ENCODE measurements around the gene MYBL2. TPM values are rescaled to one million over a fixed set of nuclear protein-coding genes. Genes with fewer than 3 reads are reported as not detected.
A peak's percentile ranks its signal among the peaks of the same experiment; 100 is the strongest.

The MYBL2 gene
- total RNA-seq, 1 donor from 2014 or later = under 0.01 TPM

DNA sequence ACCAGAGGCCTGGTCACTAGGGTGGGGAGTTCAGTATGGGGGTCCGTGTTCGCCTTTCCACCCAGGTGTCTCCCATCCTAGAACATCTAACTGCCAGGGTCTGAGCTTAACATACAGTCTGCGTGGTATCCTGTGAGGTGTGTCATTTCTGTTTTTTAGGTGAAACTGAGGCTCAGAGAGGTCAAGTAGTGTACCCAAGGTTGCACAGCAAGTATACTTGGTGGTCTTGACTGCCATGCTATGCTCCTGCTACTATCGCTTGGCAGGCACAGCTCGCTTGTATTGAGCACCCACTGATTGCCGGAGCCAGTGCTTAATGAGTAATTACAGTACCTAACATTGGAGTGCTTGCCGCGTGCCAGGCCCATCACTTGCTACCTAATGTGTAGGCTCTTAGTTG lies 33.7 kb downstream of the MYBL2 start:
- no peak for TF ChIP-seq CTCF (IDR thresholded peaks at IDR 0.05; ENCODE audit: insufficient read depth, low read length, severe bottlenecking)
- FAIRE-seq = no peak
- no peaks in the 10 kb centered on the region for H3K36me3 ChIP-seq (ENCODE audit: control insufficient read depth, insufficient read depth, low read length)

DNA sequence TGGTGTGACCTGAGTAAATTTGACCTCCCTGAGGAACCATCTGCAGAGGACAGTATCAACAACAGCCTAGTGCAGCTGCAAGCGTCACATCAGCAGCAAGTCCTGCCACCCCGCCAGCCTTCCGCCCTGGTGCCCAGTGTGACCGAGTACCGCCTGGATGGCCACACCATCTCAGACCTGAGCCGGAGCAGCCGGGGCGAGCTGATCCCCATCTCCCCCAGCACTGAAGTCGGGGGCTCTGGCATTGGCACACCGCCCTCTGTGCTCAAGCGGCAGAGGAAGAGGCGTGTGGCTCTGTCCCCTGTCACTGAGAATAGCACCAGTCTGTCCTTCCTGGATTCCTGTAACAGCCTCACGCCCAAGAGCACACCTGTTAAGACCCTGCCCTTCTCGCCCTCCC lies 35.6 kb downstream of the MYBL2 start:
- no peaks in the 10 kb centered on the region for H3K36me3 ChIP-seq (ENCODE audit: control insufficient read depth, insufficient read depth, low read length)
- no peak overlapping the region for H3K4me3 ChIP-seq (ENCODE audit: low read depth, low read length)
- FAIRE-seq = no peak

More for the DNA sequence above, 33.7 kb downstream of the MYBL2 start:
- no peak overlapping the region for H3K4me3 ChIP-seq (ENCODE audit: low read depth, low read length)
- no peak for DNase-seq (ENCODE audit: low read depth)
- no peaks in the 10 kb centered on the region for H3K27me3 ChIP-seq (ENCODE audit: control insufficient read depth, insufficient read depth, low read length)

GRCh38 chr20:43710370-43711044 lies 43.6 kb downstream of the MYBL2 start:
- Histone ChIP-seq H3K27me3 (ENCODE audit: control insufficient read depth, insufficient read depth, low read length) (no peaks in the 10 kb centered on the region), H3K4me3 (ENCODE audit: low read depth, low read length) (no peak overlapping the region), H3K36me3 (ENCODE audit: control insufficient read depth, insufficient read depth, low read length) (no peaks in the 10 kb centered on the region)
- FAIRE-seq (peak; percentile 7), DNase-seq (ENCODE audit: low read depth) (no peak)
- no peak for TF ChIP-seq CTCF (IDR thresholded peaks at IDR 0.05; ENCODE audit: insufficient read depth, low read length, severe bottlenecking)

More for the DNA sequence above, 35.6 kb downstream of the MYBL2 start:
- H3K27me3 ChIP-seq (ENCODE audit: control insufficient read depth, insufficient read depth, low read length) = no peaks in the 10 kb centered on the region
- no peak for DNase-seq (ENCODE audit: low read depth)
- no peak for TF ChIP-seq CTCF (IDR thresholded peaks at IDR 0.05; ENCODE audit: insufficient read depth, low read length, severe bottlenecking)

- Histone ChIP-seq H3K36me3 (ENCODE audit: control insufficient read depth, insufficient read depth, low read length) (no peaks in the 10 kb centered on the region), H3K27me3 (ENCODE audit: control insufficient read depth, insufficient read depth, low read length) (no peaks in the 10 kb centered on the region), H3K4me3 (ENCODE audit: low read depth, low read length) (no peak overlapping the region)
- DNase-seq (ENCODE audit: low read depth) (no peak), FAIRE-seq (no peak)
- no peak for TF ChIP-seq CTCF (IDR thresholded peaks at IDR 0.05; ENCODE audit: insufficient read depth, low read length, severe bottlenecking)
Observed at GRCh38 chr20:43711098-43711654, 44.3 kb downstream of the MYBL2 start.

GRCh38 chr20:43715044-43715443 lies 48.1 kb downstream of the MYBL2 start:
- TF ChIP-seq CTCF (IDR thresholded peaks at IDR 0.05; ENCODE audit: insufficient read depth, low read length, severe bottlenecking) = no peak
- H3K4me3 ChIP-seq (ENCODE audit: low read depth, low read length) = no peak overlapping the region
- FAIRE-seq (no peak), DNase-seq (ENCODE audit: low read depth) (no peak)
- H3K27me3 ChIP-seq (ENCODE audit: control insufficient read depth, insufficient read depth, low read length) = no peaks in the 10 kb centered on the region
- H3K36me3 ChIP-seq (ENCODE audit: control insufficient read depth, insufficient read depth, low read length) = no peaks in the 10 kb centered on the region
